Natural killer cell (primary cell): ENCODE results near the gene TOMM40. TPM values are rescaled to one million over a fixed set of nuclear protein-coding genes. Genes with fewer than 3 reads are reported as not detected.

Source experiments
- ATAC-seq, 3 donors: fragments of 150-1000 bp in 2 of 3; fragments of 200-7000 bp in 1 of 3; cut with Tn5 transposase; 1 replicate in 1 of 3; 2 replicates in 2 of 3; pipeline ENCODE4 v1.10.0; 2021; ENCODE audit warnings: mild to moderate bottlenecking in 2 of 3, moderate library complexity in 2 of 3
- DNase-seq, 2 donors: peaks; one replicate each; pipeline versions ENCODE4 v3.0.0 to v3.0.0-alpha.2; 2013 to 2021; ENCODE audit warnings: mixed read lengths in 1 of 2
- H3K27ac ChIP-seq: one replicate; pipeline ENCODE4 v1.5.1; 2013; ENCODE audit warnings: mild to moderate bottlenecking, low read length
- H3K27me3 ChIP-seq: one replicate; pipeline ENCODE4 v1.6.1; 2013; ENCODE audit warnings: low read length; ENCODE audit not compliant: control insufficient read depth, insufficient read depth
- H3K36me3 ChIP-seq: one replicate; pipeline ENCODE4 v1.6.1; 2013; ENCODE audit warnings: low read length; ENCODE audit not compliant: control insufficient read depth, insufficient read depth
- H3K4me1 ChIP-seq: one replicate; pipeline ENCODE4 v1.6.1; 2013; ENCODE audit warnings: low read length; ENCODE audit not compliant: control insufficient read depth, insufficient read depth
- H3K4me3 ChIP-seq: one replicate; pipeline ENCODE4 v1.5.1; 2013; ENCODE audit warnings: low read length
- H3K9me3 ChIP-seq: one replicate; pipeline ENCODE4 v1.6.1; 2013; ENCODE audit warnings: low read length; ENCODE audit not compliant: control insufficient read depth, insufficient read depth
- H3K27ac Mint-ChIP-seq, 2 donors: one replicate each; pipeline ENCODE4 v1.8.0; 2022; ENCODE audit warnings: mild to moderate bottlenecking in 2 of 2, mixed read lengths in 2 of 2, moderate library complexity in 1 of 2
- H3K27me3 Mint-ChIP-seq, 2 donors: one replicate each; pipeline ENCODE4 v1.8.0; 2022; ENCODE audit warnings: low read depth in 2 of 2, mixed read lengths in 2 of 2
- H3K36me3 Mint-ChIP-seq: one replicate; pipeline ENCODE4 v1.8.0; 2022; ENCODE audit warnings: mixed read lengths
- H3K4me1 Mint-ChIP-seq, 2 donors: one replicate each; pipeline ENCODE4 v1.8.0; 2022; ENCODE audit warnings: mixed read lengths in 2 of 2
- H3K4me3 Mint-ChIP-seq: one replicate; pipeline ENCODE4 v1.8.0; 2022; ENCODE audit warnings: mild to moderate bottlenecking, moderate library complexity, mixed read lengths
- H3K9me3 Mint-ChIP-seq, 2 donors: one replicate each; pipeline ENCODE4 v1.8.0; 2022; ENCODE audit warnings: mixed read lengths in 2 of 2
- CTCF ChIP-seq: fragments of 200-600 bp; IDR thresholded peaks from one replicate; pipeline ENCODE4 v1.8.0; 2022; ENCODE audit warnings: antibody characterized with exemption
- WGBS: methylation state at CpG from one replicate; pipeline ENCODE4 v1.1.7; 2013; ENCODE audit warnings: missing lambda C conversion rate; ENCODE audit not compliant: insufficient coverage; 5-methylcytosine and 5-hydroxymethylcytosine counted together
- intact Hi-C: fragments of 100-400 bp; cut with micrococcal nuclease; formaldehyde crosslinking; loops from one replicate; pipeline ENCODE4 v1.14.2; 2022
- total RNA-seq, 4 donors: library from RNA; stranded (reverse); fragments of 120-200 nt in 1 of 4; gene quantifications; one replicate each; pipeline versions ENCODE4 v1.2.3 to v1.2.4, GENCODE V29; 2013 to 2022

TOMM40 gene
- total RNA-seq, 3 donors from 2014 or later (not counting 1 experiment from before 2014, with no cell fraction given): 22.4 to 29.1 (median 23.5) TPM

GRCh38 chr19:44875666-44876451 lies 15.2 kb upstream of the TOMM40 start:
- WGBS: 78% methylated on average over 22 of the region's 22 CpGs
- Histone ChIP-seq H3K4me3 (no peak overlapping the region), H3K9me3 (no peaks in the 10 kb centered on the region), H3K27ac (no peak overlapping the region), H3K36me3 (no peaks in the 10 kb centered on the region), H3K27me3 (no peaks in the 10 kb centered on the region), H3K4me1 (no peaks in the 10 kb centered on the region)
- Mint-ChIP-seq H3K4me1 (no peaks in the 10 kb centered on the region), H3K36me3 (no peaks in the 10 kb centered on the region), H3K4me3 (no peak overlapping the region), H3K27ac (no peak overlapping the region), H3K9me3 (no peaks in the 10 kb centered on the region), H3K27me3 (peaks cover 0 to 3% of the 10 kb centered on the region in 2 donors)
- no peak for TF ChIP-seq CTCF
- DNase-seq: no peak
- ATAC-seq: no peak
- intact Hi-C loops: no loop called here

DNA sequence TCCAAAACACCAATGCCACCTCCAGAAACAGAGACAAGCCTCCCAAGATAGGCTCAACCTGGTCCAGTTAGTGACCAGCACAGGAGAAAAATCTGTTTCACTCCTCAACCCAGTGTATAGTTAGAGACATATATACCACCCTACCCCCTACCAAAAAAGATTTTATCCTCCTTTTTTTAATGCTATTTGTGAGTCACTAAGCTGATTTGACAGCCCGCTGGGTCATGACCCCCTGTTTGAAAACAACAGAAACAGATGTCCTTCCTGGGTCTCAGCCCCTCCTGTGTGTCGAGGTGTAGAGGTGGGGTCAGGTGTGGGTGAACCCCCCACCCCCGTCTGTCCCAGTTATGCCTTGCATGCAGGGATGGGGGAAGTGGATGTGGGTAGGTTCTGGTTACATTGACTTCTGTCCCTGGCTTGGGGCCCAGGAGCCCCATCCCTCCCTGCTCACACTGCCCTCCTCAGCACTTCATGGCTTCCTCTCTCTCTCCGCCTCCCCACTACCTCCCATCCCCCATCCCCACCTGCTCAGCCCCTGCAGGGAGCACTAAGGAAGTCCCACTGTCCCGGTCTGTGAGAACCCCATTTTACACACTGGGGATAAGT lies 14.0 kb upstream of the TOMM40 start:
- Mint-ChIP-seq H3K27ac (no peak overlapping the region), H3K4me1 (no peaks in the 10 kb centered on the region), H3K36me3 (no peaks in the 10 kb centered on the region), H3K4me3 (no peak overlapping the region), H3K9me3 (no peaks in the 10 kb centered on the region), H3K27me3 (peaks cover 0 to 6% of the 10 kb centered on the region in 2 donors)
- no peak for TF ChIP-seq CTCF
- peak in 1 of 2 donors; percentile 17 for DNase-seq
- H3K4me1 ChIP-seq: no peaks in the 10 kb centered on the region
- intact Hi-C loops: no loop called here
- no peaks in the 10 kb centered on the region for H3K36me3 ChIP-seq
- 14% methylated on average over 4 of the region's 5 CpGs for WGBS
- H3K9me3 ChIP-seq: no peaks in the 10 kb centered on the region
- no peak for ATAC-seq
- no peaks in the 10 kb centered on the region for H3K27me3 ChIP-seq
- no peak overlapping the region for H3K27ac ChIP-seq
- no peak overlapping the region for H3K4me3 ChIP-seq

- Mint-ChIP-seq H3K4me3 (no peak overlapping the region), H3K4me1 (no peaks in the 10 kb centered on the region), H3K27ac (no peak overlapping the region), H3K27me3 (peaks cover 0 to 3% of the 10 kb centered on the region in 2 donors), H3K36me3 (no peaks in the 10 kb centered on the region), H3K9me3 (no peaks in the 10 kb centered on the region)
- no peaks in the 10 kb centered on the region for H3K4me1 ChIP-seq
- no peaks in the 10 kb centered on the region for H3K9me3 ChIP-seq
- TF ChIP-seq CTCF: no peak
- WGBS: 86% methylated on average over 26 of the region's 26 CpGs
- no peak overlapping the region for H3K4me3 ChIP-seq
- no peaks in the 10 kb centered on the region for H3K27me3 ChIP-seq
- ATAC-seq (no peak), DNase-seq (no peak)
- no peaks in the 10 kb centered on the region for H3K36me3 ChIP-seq
- H3K27ac ChIP-seq: no peak overlapping the region
- intact Hi-C loops: no loop called here
Observed at GRCh38 chr19:44878120-44878865, 12.8 kb upstream of the TOMM40 start.
